ENCODE data around the gene IDS. TPM values are rescaled to one million over a fixed set of nuclear protein-coding genes. Genes with fewer than 3 reads are reported as not detected.
A peak's percentile ranks its signal among the peaks of the same experiment; 100 is the strongest.
"Not testable (repeated sequence)": the region's sequence is repeated elsewhere in the genome, so short reads cannot be mapped to it uniquely, and the experiment has no call there.

IDS gene
- polyA plus RNA-seq, 1 donor, result 45.0 TPM

- no peak for DNase-seq
- Histone ChIP-seq H3K27ac (ENCODE audit: low read length) (no peak overlapping the region), H3K27me3 (ENCODE audit: control insufficient read depth, insufficient read depth, low read length) (no peaks in the 10 kb centered on the region), H3K36me3 (ENCODE audit: control insufficient read depth, insufficient read depth, low read length) (no peaks in the 10 kb centered on the region), H3K9me3 (ENCODE audit: control insufficient read depth, low read depth, low read length) (no peaks in the 10 kb centered on the region), H3K4me3 (ENCODE audit: low read length) (no peak overlapping the region), H3K4me1 (ENCODE audit: control insufficient read depth, insufficient read depth, low read length) (no peaks in the 10 kb centered on the region)
- no CpG with 5 or more reads among the region's 4 CpGs for whole genome bisulfite sequencing (ENCODE audit: insufficient coverage, low lambda C conversion rate)
Measured at GRCh38 chrX:149515954-149516602, 11.0 kb upstream of the IDS start.

GRCh38 chrX:149513825-149514428, 8.8 kb upstream of the IDS start:
- DNase-seq, result no peak
- no peaks in the 10 kb centered on the region for H3K27me3 ChIP-seq (ENCODE audit: control insufficient read depth, insufficient read depth, low read length)
- no peaks in the 10 kb centered on the region for H3K4me1 ChIP-seq (ENCODE audit: control insufficient read depth, insufficient read depth, low read length)
- no CpG with 5 or more reads among the region's 9 CpGs for WGBS (ENCODE audit: insufficient coverage, low lambda C conversion rate)
- H3K36me3 ChIP-seq (ENCODE audit: control insufficient read depth, insufficient read depth, low read length), result no peaks in the 10 kb centered on the region
- H3K9me3 ChIP-seq (ENCODE audit: control insufficient read depth, low read depth, low read length), result no peaks in the 10 kb centered on the region
- no peak overlapping the region for H3K4me3 ChIP-seq (ENCODE audit: low read length)
- no peak overlapping the region for H3K27ac ChIP-seq (ENCODE audit: low read length)

GRCh38 chrX:149512225-149512885, 7.2 kb upstream of the IDS start:
- H3K27ac ChIP-seq (ENCODE audit: low read length), result no peak overlapping the region
- peak; percentile 35 to 53 for DNase-seq
- no CpG with 5 or more reads among the region's 4 CpGs for WGBS (ENCODE audit: insufficient coverage, low lambda C conversion rate)

DNA sequence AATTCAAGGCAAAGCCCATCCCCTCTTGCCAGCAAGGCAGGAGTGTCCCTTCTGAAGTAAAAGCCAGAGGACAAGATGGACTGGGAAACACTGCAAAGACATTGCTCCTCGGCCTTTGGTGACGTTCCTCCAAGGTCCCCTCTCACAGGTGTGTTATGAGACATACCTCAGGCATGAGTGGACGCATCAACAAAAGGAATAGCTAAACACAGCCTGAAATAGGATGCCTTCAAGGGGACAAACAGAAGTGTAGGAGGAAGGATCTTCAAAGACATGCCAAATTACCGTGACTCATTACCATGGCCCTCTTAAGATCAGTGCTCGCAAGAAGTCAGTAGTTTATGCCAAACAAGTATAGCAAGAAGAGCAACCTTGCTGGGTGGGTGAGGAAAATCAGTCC, 6.0 kb upstream of the IDS start:
- Histone ChIP-seq H3K27me3 (ENCODE audit: control insufficient read depth, insufficient read depth, low read length) (no peaks in the 10 kb centered on the region), H3K4me3 (ENCODE audit: low read length) (no peak overlapping the region), H3K4me1 (ENCODE audit: control insufficient read depth, insufficient read depth, low read length) (no peaks in the 10 kb centered on the region), H3K36me3 (ENCODE audit: control insufficient read depth, insufficient read depth, low read length) (no peaks in the 10 kb centered on the region), H3K9me3 (ENCODE audit: control insufficient read depth, low read depth, low read length) (no peaks in the 10 kb centered on the region), H3K27ac (ENCODE audit: low read length) (no peak overlapping the region)
- no peak for DNase-seq
- WGBS (ENCODE audit: insufficient coverage, low lambda C conversion rate), result no CpG with 5 or more reads among the region's 5 CpGs

More at GRCh38 chrX:149512225-149512885, 7.2 kb upstream of the IDS start:
- H3K4me3 ChIP-seq (ENCODE audit: low read length), result no peak overlapping the region
- no peaks in the 10 kb centered on the region for H3K36me3 ChIP-seq (ENCODE audit: control insufficient read depth, insufficient read depth, low read length)
- H3K4me1 ChIP-seq (ENCODE audit: control insufficient read depth, insufficient read depth, low read length), result no peaks in the 10 kb centered on the region
- H3K9me3 ChIP-seq (ENCODE audit: control insufficient read depth, low read depth, low read length), result no peaks in the 10 kb centered on the region
- no peaks in the 10 kb centered on the region for H3K27me3 ChIP-seq (ENCODE audit: control insufficient read depth, insufficient read depth, low read length)

- no peak for DNase-seq
- Histone ChIP-seq H3K9me3 (ENCODE audit: control insufficient read depth, low read depth, low read length) (no peaks in the 10 kb centered on the region), H3K4me1 (ENCODE audit: control insufficient read depth, insufficient read depth, low read length) (peaks cover 1% of the 10 kb centered on the region), H3K36me3 (ENCODE audit: control insufficient read depth, insufficient read depth, low read length) (no peaks in the 10 kb centered on the region), H3K27ac (ENCODE audit: low read length) (no peak overlapping the region), H3K4me3 (ENCODE audit: low read length) (no peak overlapping the region), H3K27me3 (ENCODE audit: control insufficient read depth, insufficient read depth, low read length) (no peaks in the 10 kb centered on the region)
- WGBS (ENCODE audit: insufficient coverage, low lambda C conversion rate), result no CpG with 5 or more reads among the region's 4 CpGs
Measured at GRCh38 chrX:149510386-149510785, 5.3 kb upstream of the IDS start.

DNA sequence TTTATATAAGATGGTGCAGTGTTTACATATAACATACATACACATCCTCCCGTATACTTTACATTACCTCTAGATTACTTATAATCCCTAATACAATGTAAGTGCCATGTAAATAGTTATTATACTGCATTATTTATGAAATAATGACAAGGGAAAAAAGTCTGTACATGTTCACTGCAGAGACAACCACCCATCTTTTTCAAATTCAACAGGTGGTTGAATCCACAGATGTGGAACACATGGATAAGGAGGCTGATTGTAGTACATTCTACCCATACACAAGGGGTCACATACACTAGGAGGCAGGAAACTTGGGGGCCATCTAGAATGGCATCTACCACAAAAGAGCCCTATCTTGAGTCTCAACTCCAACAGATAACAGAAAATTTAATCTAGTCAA, 3.4 kb upstream of the IDS start:
- Histone ChIP-seq H3K9me3 (ENCODE audit: control insufficient read depth, low read depth, low read length) (no peaks in the 10 kb centered on the region), H3K27ac (ENCODE audit: low read length) (no peak overlapping the region), H3K4me3 (ENCODE audit: low read length) (no peak overlapping the region), H3K4me1 (ENCODE audit: control insufficient read depth, insufficient read depth, low read length) (peaks cover 6% of the 10 kb centered on the region), H3K36me3 (ENCODE audit: control insufficient read depth, insufficient read depth, low read length) (no peaks in the 10 kb centered on the region), H3K27me3 (ENCODE audit: control insufficient read depth, insufficient read depth, low read length) (no peaks in the 10 kb centered on the region)
- no peak for DNase-seq
- WGBS (ENCODE audit: insufficient coverage, low lambda C conversion rate), result no CpG with 5 or more reads among the region's 1 CpG

GRCh38 chrX:149506349-149506748, 1.2 kb upstream of the IDS start:
- Histone ChIP-seq H3K36me3 (ENCODE audit: control insufficient read depth, insufficient read depth, low read length) (peaks cover 9% of the 10 kb centered on the region), H3K27me3 (ENCODE audit: control insufficient read depth, insufficient read depth, low read length) (no peaks in the 10 kb centered on the region), H3K9me3 (ENCODE audit: control insufficient read depth, low read depth, low read length) (no peaks in the 10 kb centered on the region), H3K4me1 (ENCODE audit: control insufficient read depth, insufficient read depth, low read length) (peaks cover 6% of the 10 kb centered on the region), H3K4me3 (ENCODE audit: low read length) (no peak overlapping the region), H3K27ac (ENCODE audit: low read length) (no peak overlapping the region)
- no peak for DNase-seq
- WGBS (ENCODE audit: insufficient coverage, low lambda C conversion rate), result no CpG with 5 or more reads among the region's 2 CpGs

DNA sequence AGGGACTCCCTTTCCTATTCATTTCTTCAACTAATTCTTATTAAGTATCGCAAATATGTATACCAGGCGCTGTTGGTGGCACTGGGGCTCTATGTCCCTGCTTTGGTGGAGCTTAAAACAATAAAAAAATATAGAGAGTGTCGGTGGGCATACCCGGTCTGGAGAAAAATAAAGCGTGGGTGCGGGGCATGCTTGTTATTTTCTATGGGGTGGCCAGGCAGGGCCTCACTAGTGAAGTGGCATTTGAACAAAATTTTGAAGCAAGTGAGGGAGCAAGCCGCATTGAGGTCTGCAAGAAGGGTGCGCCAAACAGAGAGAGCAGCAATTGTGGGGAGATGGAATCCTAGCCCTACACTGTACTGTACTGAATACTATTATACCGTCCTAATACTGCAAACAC, 565 bp upstream of the IDS start:
- peak overlapping the region; percentile 19 for H3K4me3 ChIP-seq (ENCODE audit: low read length)
- WGBS (ENCODE audit: insufficient coverage, low lambda C conversion rate), result no CpG with 5 or more reads among the region's 9 CpGs
- peaks cover 6% of the 10 kb centered on the region for H3K4me1 ChIP-seq (ENCODE audit: control insufficient read depth, insufficient read depth, low read length)
- H3K27ac ChIP-seq (ENCODE audit: low read length), result peak overlapping the region; percentile 46
- no peak for DNase-seq
- no peaks in the 10 kb centered on the region for H3K9me3 ChIP-seq (ENCODE audit: control insufficient read depth, low read depth, low read length)
- H3K36me3 ChIP-seq (ENCODE audit: control insufficient read depth, insufficient read depth, low read length), result peaks cover 13% of the 10 kb centered on the region
- no peaks in the 10 kb centered on the region for H3K27me3 ChIP-seq (ENCODE audit: control insufficient read depth, insufficient read depth, low read length)

GRCh38 chrX:149504226-149504914, 736 bp downstream of the IDS start:
- Histone ChIP-seq H3K36me3 (ENCODE audit: control insufficient read depth, insufficient read depth, low read length) (peaks cover 23% of the 10 kb centered on the region), H3K4me3 (ENCODE audit: low read length) (peak overlapping the region; percentile 81), H3K4me1 (ENCODE audit: control insufficient read depth, insufficient read depth, low read length) (peaks cover 6% of the 10 kb centered on the region), H3K9me3 (ENCODE audit: control insufficient read depth, low read depth, low read length) (no peaks in the 10 kb centered on the region), H3K27me3 (ENCODE audit: control insufficient read depth, insufficient read depth, low read length) (no peaks in the 10 kb centered on the region), H3K27ac (ENCODE audit: low read length) (peak overlapping the region; percentile 77)
- peak in 1 of 2 donors; percentile 29 for DNase-seq
- WGBS (ENCODE audit: insufficient coverage, low lambda C conversion rate), result 42% methylated on average over 4 of the region's 10 CpGs

DNA sequence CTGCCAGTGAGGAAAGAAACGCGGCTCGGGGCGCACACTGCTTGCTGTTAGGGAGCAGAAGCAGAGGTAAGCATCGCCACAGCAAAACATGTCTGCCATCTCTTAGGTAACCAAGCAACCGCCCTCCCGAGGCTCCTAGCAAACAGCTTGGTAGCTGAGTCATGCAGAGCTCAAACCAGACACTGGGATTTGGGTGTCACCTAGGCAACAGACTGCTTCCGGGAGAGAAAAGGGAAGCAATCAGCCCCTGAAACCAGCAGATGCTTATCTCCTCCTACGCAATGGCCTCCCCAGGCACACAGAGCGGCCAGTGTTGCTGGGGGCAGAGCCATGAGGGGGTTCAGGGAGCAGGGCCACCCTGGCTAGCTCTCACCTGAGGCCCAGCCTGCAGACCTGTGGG, 1.7 kb downstream of the IDS start:
- not testable (repeated sequence) for H3K27ac ChIP-seq (ENCODE audit: low read length); H3K4me3 ChIP-seq (ENCODE audit: low read length); H3K9me3 ChIP-seq (ENCODE audit: control insufficient read depth, low read depth, low read length); DNase-seq; H3K4me1 ChIP-seq (ENCODE audit: control insufficient read depth, insufficient read depth, low read length); H3K27me3 ChIP-seq (ENCODE audit: control insufficient read depth, insufficient read depth, low read length)
- H3K36me3 ChIP-seq (ENCODE audit: control insufficient read depth, insufficient read depth, low read length), result peaks cover 23% of the 10 kb centered on the region
- no CpG with 5 or more reads among the region's 10 CpGs for WGBS (ENCODE audit: insufficient coverage, low lambda C conversion rate)

All from large intestine (tissue), 3 donors.